ENCODE results near the gene HAL. TPM values are rescaled to one million over a fixed set of nuclear protein-coding genes. Genes with fewer than 3 reads are reported as not detected.

The HAL gene
- total RNA-seq, 1 donor from 2014 or later: 7.3 TPM

DNA sequence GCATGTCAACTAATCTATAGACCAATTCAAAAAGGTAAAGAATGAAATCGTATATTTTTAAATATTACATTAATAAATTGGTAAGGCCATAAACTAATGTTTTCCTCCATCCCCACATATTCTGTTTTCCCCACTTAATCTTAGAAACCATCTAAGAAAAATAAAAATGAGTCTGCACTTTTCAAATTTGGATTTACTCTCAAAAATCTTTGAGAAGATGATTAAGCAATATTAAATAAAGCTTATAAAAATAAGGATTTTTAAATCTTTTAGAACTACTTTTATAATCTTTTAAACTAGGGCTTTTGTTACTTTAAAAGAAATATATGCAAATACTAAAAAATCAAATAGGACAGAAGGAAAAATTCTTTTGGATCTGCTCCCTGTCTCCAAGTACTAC is 10.6 kb upstream of the HAL start:
- peaks cover 98% of the 10 kb centered on the region for H3K36me3 ChIP-seq
- ATAC-seq: no peak
- no peak for DNase-seq
- no peak overlapping the region for H3K27ac ChIP-seq
- TF ChIP-seq, protein P1, sequence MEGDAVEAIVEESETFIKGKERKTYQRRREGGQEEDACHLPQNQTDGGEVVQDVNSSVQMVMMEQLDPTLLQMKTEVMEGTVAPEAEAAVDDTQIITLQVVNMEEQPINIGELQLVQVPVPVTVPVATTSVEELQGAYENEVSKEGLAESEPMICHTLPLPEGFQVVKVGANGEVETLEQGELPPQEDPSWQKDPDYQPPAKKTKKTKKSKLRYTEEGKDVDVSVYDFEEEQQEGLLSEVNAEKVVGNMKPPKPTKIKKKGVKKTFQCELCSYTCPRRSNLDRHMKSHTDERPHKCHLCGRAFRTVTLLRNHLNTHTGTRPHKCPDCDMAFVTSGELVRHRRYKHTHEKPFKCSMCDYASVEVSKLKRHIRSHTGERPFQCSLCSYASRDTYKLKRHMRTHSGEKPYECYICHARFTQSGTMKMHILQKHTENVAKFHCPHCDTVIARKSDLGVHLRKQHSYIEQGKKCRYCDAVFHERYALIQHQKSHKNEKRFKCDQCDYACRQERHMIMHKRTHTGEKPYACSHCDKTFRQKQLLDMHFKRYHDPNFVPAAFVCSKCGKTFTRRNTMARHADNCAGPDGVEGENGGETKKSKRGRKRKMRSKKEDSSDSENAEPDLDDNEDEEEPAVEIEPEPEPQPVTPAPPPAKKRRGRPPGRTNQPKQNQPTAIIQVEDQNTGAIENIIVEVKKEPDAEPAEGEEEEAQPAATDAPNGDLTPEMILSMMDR (IDR thresholded peaks at IDR 0.05): no peak
- H3K4me3 ChIP-seq: no peak overlapping the region
- no peaks in the 10 kb centered on the region for H3K27me3 ChIP-seq (ENCODE audit: low read depth)
- intact Hi-C loops (cut with DNase I): no loop called here
- no peaks in the 10 kb centered on the region for H3K4me1 ChIP-seq
- no peaks in the 10 kb centered on the region for H3K9me3 ChIP-seq

DNA sequence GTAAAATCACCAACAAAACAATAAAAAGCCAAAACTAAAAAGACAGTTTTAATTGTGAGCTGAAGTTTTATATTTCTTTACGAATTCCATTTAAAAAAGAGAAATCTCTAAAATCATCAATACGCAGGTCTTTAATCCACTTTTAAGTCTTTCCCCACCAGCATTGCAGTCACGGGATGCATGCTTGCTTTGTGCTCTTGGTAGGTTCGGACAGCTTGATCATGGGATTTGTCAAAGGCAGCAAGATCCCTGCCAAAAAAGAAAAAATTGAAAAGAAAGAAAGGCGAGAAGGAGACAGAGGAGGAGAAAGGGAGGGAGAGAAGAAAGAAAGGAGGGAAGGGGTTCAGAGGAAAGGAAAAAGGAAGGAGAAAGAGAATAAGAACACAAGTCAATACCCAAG is 4.7 kb upstream of the HAL start:
- H3K4me3 ChIP-seq: no peak overlapping the region
- intact Hi-C loops (cut with DNase I): no loop called here
- H3K4me1 ChIP-seq: peaks cover 21% of the 10 kb centered on the region
- TF ChIP-seq, protein P1 (IDR thresholded peaks at IDR 0.05): no peak
- DNase-seq: no peak
- ATAC-seq: no peak
- H3K27me3 ChIP-seq (ENCODE audit: low read depth): no peaks in the 10 kb centered on the region
- no peaks in the 10 kb centered on the region for H3K9me3 ChIP-seq
- H3K27ac ChIP-seq: no peak overlapping the region
- H3K36me3 ChIP-seq: peaks cover 66% of the 10 kb centered on the region

DNA sequence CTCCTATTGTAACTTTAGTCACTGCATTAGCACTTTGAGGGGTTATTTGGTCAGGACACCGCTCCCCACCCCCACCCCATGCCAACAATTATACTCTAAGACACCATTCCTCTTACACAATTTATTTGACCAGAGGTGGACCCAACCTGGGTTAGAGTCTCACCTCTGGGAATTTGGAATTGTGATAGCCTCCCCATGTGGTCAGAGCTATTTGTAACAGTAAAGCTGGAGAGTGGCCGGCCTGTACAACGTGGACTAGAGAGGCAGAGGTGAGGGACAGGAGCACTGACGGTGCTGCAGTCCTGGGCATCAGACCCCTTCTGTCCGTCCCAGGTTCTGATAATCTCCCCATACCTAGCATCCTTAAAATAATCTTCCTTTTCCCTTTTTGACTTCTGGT is 3.3 kb upstream of the HAL start:
- intact Hi-C loops (cut with DNase I): no loop called here
- no peaks in the 10 kb centered on the region for H3K9me3 ChIP-seq

DNA sequence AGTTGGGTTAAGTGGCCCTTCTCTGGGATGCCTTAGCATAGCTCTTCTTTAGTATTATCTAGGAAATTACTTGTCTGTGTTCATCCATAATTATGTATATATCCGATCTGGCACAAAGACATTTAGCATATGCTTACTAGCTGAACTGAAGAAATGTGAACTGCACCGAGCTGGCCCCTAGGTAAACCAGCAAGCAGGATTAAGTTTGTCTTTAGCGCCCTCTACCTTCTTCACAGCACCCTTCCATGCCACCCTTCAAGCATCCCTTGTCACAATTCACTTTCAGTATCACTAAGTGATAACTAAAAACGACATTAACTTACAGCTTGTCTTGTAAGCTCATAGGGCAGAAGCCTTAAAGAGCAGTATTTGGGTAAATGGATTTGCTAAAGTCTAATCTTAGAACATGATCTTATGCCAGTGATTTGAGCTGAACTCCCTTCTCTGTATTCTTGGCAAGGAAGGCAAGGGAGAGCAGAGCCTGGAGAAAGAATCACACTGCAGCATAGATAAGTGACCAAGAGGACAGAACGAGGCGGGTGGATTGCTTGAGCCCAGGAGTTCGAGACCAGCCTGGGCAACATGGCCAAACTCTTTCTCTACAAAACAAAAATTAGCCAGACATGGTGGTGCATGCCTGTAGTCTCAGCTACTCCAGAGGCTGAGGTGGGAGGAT is 2.6 kb upstream of the HAL start:
- Histone ChIP-seq H3K4me3 (no peak overlapping the region), H3K9me3 (no peaks in the 10 kb centered on the region), H3K4me1 (peaks cover 27% of the 10 kb centered on the region), H3K36me3 (peaks cover 45% of the 10 kb centered on the region), H3K27me3 (ENCODE audit: low read depth) (no peaks in the 10 kb centered on the region), H3K27ac (peak overlapping the region; percentile 27)
- peak; percentile 83 to 85 for ATAC-seq
- no peak for DNase-seq
- intact Hi-C loops (cut with DNase I): no loop called here
- TF ChIP-seq, protein P1 (IDR thresholded peaks at IDR 0.05): peak; percentile 64

More for the DNA sequence above, 3.3 kb upstream of the HAL start:
- H3K36me3 ChIP-seq: peaks cover 52% of the 10 kb centered on the region
- DNase-seq: no peak
- H3K27ac ChIP-seq: no peak overlapping the region
- peaks cover 27% of the 10 kb centered on the region for H3K4me1 ChIP-seq
- TF ChIP-seq, protein P1 (IDR thresholded peaks at IDR 0.05): no peak
- H3K27me3 ChIP-seq (ENCODE audit: low read depth): no peaks in the 10 kb centered on the region
- no peak for ATAC-seq
- H3K4me3 ChIP-seq: no peak overlapping the region

DNA sequence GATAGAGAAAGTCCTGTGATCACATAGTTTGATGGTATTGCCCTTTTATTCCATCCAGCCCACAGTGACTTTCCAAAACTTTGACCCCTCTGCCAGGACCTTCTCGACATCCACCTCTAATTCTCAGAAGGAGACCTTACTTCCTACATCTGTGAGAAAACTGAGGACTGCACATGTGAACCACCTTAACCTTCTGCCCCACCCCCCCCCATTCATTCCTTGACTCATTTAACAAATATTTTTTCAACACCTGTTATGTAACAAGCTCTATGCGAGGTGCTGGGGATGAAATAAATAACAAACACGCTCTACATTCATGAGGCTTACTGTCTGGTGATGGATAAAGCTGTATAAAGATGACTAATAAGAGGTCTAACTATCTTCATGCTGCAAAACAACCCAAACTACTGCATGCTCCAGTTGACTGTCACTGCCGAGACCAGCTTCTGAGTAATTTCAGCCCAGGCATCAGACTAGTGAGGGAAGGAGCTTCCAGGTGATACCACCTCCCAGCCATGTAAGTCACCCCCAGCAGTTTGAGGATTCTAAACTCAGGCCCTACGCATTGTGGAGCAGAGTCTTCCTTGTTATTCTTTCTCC is 1.9 kb upstream of the HAL start:
- no peak for DNase-seq
- TF ChIP-seq, protein P1 (IDR thresholded peaks at IDR 0.05): no peak
- no peaks in the 10 kb centered on the region for H3K27me3 ChIP-seq (ENCODE audit: low read depth)
- no peak overlapping the region for H3K4me3 ChIP-seq
- intact Hi-C loops (cut with DNase I): no loop called here
- no peaks in the 10 kb centered on the region for H3K9me3 ChIP-seq
- peak overlapping the region; percentile 27 for H3K27ac ChIP-seq
- H3K36me3 ChIP-seq: peaks cover 38% of the 10 kb centered on the region
- peak; percentile 4 to 53 for ATAC-seq
- peaks cover 27% of the 10 kb centered on the region for H3K4me1 ChIP-seq

Data from lower lobe of right lung (tissue), 2 donors.